Karpas-422 (cell line): ENCODE results near the gene MFSD6. TPM values are rescaled to one million over a fixed set of nuclear protein-coding genes. Genes with fewer than 3 reads are reported as not detected.

Experiments used
- DNase-seq: peaks from one replicate; pipeline ENCODE4 v3.0.0-alpha.2; 2015
- H2AFZ ChIP-seq: fragments of 200-600 bp; sonication (generic); 2 replicates; pipeline ENCODE4 v1.6.1; 2014; ENCODE audit warnings: antibody characterized with exemption, low read length, mixed read lengths
- H3K27ac ChIP-seq: fragments of 200-600 bp; sonication (generic); 2 replicates; pipeline ENCODE4 v1.5.1; 2014; ENCODE audit warnings: mild to moderate bottlenecking, low read length, moderate library complexity
- H3K27me3 ChIP-seq: fragments of 200-600 bp; sonication (generic); 2 replicates; pipeline ENCODE4 v1.6.1; 2014; ENCODE audit warnings: low read length, mixed read lengths
- H3K36me3 ChIP-seq: fragments of 200-600 bp; sonication (generic); 2 replicates; pipeline ENCODE4 v1.6.1; 2014; ENCODE audit warnings: low read length, mixed read lengths; ENCODE audit not compliant: insufficient read depth
- H3K4me1 ChIP-seq: fragments of 200-600 bp; sonication (generic); 2 replicates; pipeline ENCODE4 v1.6.1; 2014; ENCODE audit warnings: mild to moderate bottlenecking, low read length, mixed read lengths
- H3K4me2 ChIP-seq: fragments of 200-600 bp; sonication (generic); 2 replicates; pipeline ENCODE4 v1.6.1; 2014; ENCODE audit warnings: low read length, low read depth, mild to moderate bottlenecking; ENCODE audit not compliant: poor library complexity, severe bottlenecking
- H3K4me3 ChIP-seq: fragments of 200-600 bp; sonication (generic); 2 replicates; pipeline ENCODE4 v1.5.1; 2014; ENCODE audit warnings: mild to moderate bottlenecking, antibody characterized with exemption, low read length, mixed read lengths
- H3K79me2 ChIP-seq: fragments of 200-600 bp; sonication (generic); 2 replicates; pipeline ENCODE4 v1.6.1; 2014; ENCODE audit warnings: mild to moderate bottlenecking, low read length, mixed read lengths
- H3K9ac ChIP-seq: fragments of 200-600 bp; sonication (generic); 2 replicates; pipeline ENCODE4 v1.6.0; 2014; ENCODE audit warnings: low read length
- H3K9me2 ChIP-seq: fragments of 200-600 bp; sonication (generic), shearing (Covaris generic); replicated peaks from 2 replicates; pipeline ENCODE4 v1.6.0; 2014; ENCODE audit warnings: mild to moderate bottlenecking, low read length, moderate library complexity; ENCODE audit not compliant: insufficient read depth
- H3K9me3 ChIP-seq: fragments of 300-700, 200-600 bp; sonication (generic); 2 replicates; pipeline ENCODE4 v1.6.1; 2014; ENCODE audit warnings: low read length, mixed read lengths
- H4K20me1 ChIP-seq: fragments of 200-600 bp; sonication (generic); 2 replicates; pipeline ENCODE4 v1.6.1; 2014; ENCODE audit warnings: mild to moderate bottlenecking, antibody characterized with exemption, low read length, low read depth; ENCODE audit not compliant: insufficient read depth
- total RNA-seq: library from RNA; depleted of rRNA; stranded (reverse); fragments of >200 nt; shearing (Covaris generic); gene quantifications from 2 replicates; pipeline ENCODE4 v1.2.3, GENCODE V29; 2014; ENCODE audit warnings: low replicate concordance

MFSD6 gene
- total RNA-seq, 1 experiment from 2014 or later: 65.9 TPM

- no peaks in the 10 kb centered on the region for H3K79me2 ChIP-seq
- H4K20me1 ChIP-seq: no peaks in the 10 kb centered on the region
- H3K9me3 ChIP-seq: no peaks in the 10 kb centered on the region
- H2AFZ ChIP-seq: no peak overlapping the region
- no peak overlapping the region for H3K4me3 ChIP-seq
- peaks cover 36% of the 10 kb centered on the region; the same call in 1 of the 2 replicates for H3K36me3 ChIP-seq
- no peaks in the 10 kb centered on the region for H3K9me2 ChIP-seq
- peaks cover 10% of the 10 kb centered on the region for H3K4me1 ChIP-seq
- H3K4me2 ChIP-seq: no peak overlapping the region
- H3K27me3 ChIP-seq: no peaks in the 10 kb centered on the region
- H3K9ac ChIP-seq: no peak overlapping the region
- DNase-seq: no peak
- no peak overlapping the region for H3K27ac ChIP-seq
Observed at GRCh38 chr2:190514676-190515075, 106.5 kb downstream of the MFSD6 start.

GRCh38 chr2:190515687-190516086, 107.5 kb downstream of the MFSD6 start:
- no peak overlapping the region for H3K4me3 ChIP-seq
- H4K20me1 ChIP-seq: no peaks in the 10 kb centered on the region
- 0 out of 2 replicates have a peak overlapping the region, but pooled peaks have one; percentile 17 for H3K27ac ChIP-seq

GRCh38 chr2:190517468-190517867, 109.3 kb downstream of the MFSD6 start:
- no peaks in the 10 kb centered on the region for H3K9me3 ChIP-seq
- H3K4me3 ChIP-seq: no peak overlapping the region
- no peak overlapping the region for H2AFZ ChIP-seq
- H3K79me2 ChIP-seq: no peaks in the 10 kb centered on the region
- 0 out of 2 replicates have a peak overlapping the region, but pooled peaks have one; percentile 7 for H3K27ac ChIP-seq
- H4K20me1 ChIP-seq: no peaks in the 10 kb centered on the region
- DNase-seq: no peak
- H3K36me3 ChIP-seq: peaks cover 27% of the 10 kb centered on the region; the same call in 1 of the 2 replicates
- no peak overlapping the region for H3K9ac ChIP-seq
- no peak overlapping the region for H3K4me2 ChIP-seq
- H3K9me2 ChIP-seq: no peaks in the 10 kb centered on the region
- H3K4me1 ChIP-seq: peaks cover 10% of the 10 kb centered on the region
- H3K27me3 ChIP-seq: no peaks in the 10 kb centered on the region

More at GRCh38 chr2:190515687-190516086, 107.5 kb downstream of the MFSD6 start:
- Histone ChIP-seq H3K9me2 (no peaks in the 10 kb centered on the region), H2AFZ (no peak overlapping the region), H3K79me2 (no peaks in the 10 kb centered on the region), H3K4me1 (peaks cover 10% of the 10 kb centered on the region), H3K9ac (no peak overlapping the region), H3K27me3 (no peaks in the 10 kb centered on the region), H3K9me3 (no peaks in the 10 kb centered on the region), H3K36me3 (peaks cover 33% of the 10 kb centered on the region; the same call in 1 of the 2 replicates), H3K4me2 (no peak overlapping the region)
- no peak for DNase-seq

GRCh38 chr2:190519975-190520767, 112.0 kb downstream of the MFSD6 start:
- no peak overlapping the region for H3K4me3 ChIP-seq
- no peak overlapping the region for H3K27ac ChIP-seq
- no peak overlapping the region for H2AFZ ChIP-seq
- H3K9ac ChIP-seq: no peak overlapping the region
- H3K9me3 ChIP-seq: no peaks in the 10 kb centered on the region
- no peaks in the 10 kb centered on the region for H4K20me1 ChIP-seq
- H3K4me2 ChIP-seq: no peak overlapping the region
- no peak for DNase-seq
- H3K36me3 ChIP-seq: peaks cover 22% of the 10 kb centered on the region; the same call in 1 of the 2 replicates
- H3K79me2 ChIP-seq: peaks cover 9% of the 10 kb centered on the region
- no peaks in the 10 kb centered on the region for H3K9me2 ChIP-seq
- H3K4me1 ChIP-seq: peaks cover 8% of the 10 kb centered on the region
- H3K27me3 ChIP-seq: no peaks in the 10 kb centered on the region

GRCh38 chr2:190524928-190525327, 116.8 kb downstream of the MFSD6 start:
- Histone ChIP-seq H3K9me2 (no peaks in the 10 kb centered on the region), H3K4me3 (no peak overlapping the region), H2AFZ (no peak overlapping the region), H3K36me3 (peaks cover 2% of the 10 kb centered on the region; the same call in 1 of the 2 replicates), H3K27me3 (no peaks in the 10 kb centered on the region), H3K27ac (peak overlapping the region; percentile 91; the same call in 1 of the 2 replicates), H3K4me2 (no peak overlapping the region), H3K79me2 (peaks cover 26% of the 10 kb centered on the region), H3K4me1 (peaks cover 47% of the 10 kb centered on the region), H4K20me1 (no peaks in the 10 kb centered on the region), H3K9ac (no peak overlapping the region), H3K9me3 (no peaks in the 10 kb centered on the region)
- DNase-seq: no peak

- Histone ChIP-seq H2AFZ (no peak overlapping the region), H3K27me3 (no peaks in the 10 kb centered on the region), H3K9ac (peak overlapping the region; percentile 53), H3K4me2 (peak overlapping the region; percentile 63), H3K4me1 (peaks cover 60% of the 10 kb centered on the region), H3K9me3 (no peaks in the 10 kb centered on the region), H3K27ac (peak overlapping the region; percentile 91), H3K36me3 (peaks cover 2% of the 10 kb centered on the region; the same call in 1 of the 2 replicates), H4K20me1 (no peaks in the 10 kb centered on the region), H3K4me3 (peak overlapping the region; percentile 47), H3K79me2 (peaks cover 29% of the 10 kb centered on the region), H3K9me2 (no peaks in the 10 kb centered on the region)
- no peak for DNase-seq
Observed at GRCh38 chr2:190526105-190526750, 118.1 kb downstream of the MFSD6 start.

- Histone ChIP-seq H3K9ac (peak overlapping the region; percentile 53), H2AFZ (no peak overlapping the region), H3K36me3 (peaks cover 2% of the 10 kb centered on the region; the same call in 1 of the 2 replicates), H3K27ac (peak overlapping the region; percentile 91), H3K4me2 (peak overlapping the region; percentile 63), H3K9me3 (no peaks in the 10 kb centered on the region), H3K79me2 (peaks cover 32% of the 10 kb centered on the region), H4K20me1 (no peaks in the 10 kb centered on the region), H3K9me2 (no peaks in the 10 kb centered on the region), H3K4me1 (peaks cover 70% of the 10 kb centered on the region), H3K4me3 (peak overlapping the region; percentile 47), H3K27me3 (no peaks in the 10 kb centered on the region)
- DNase-seq: no peak
Observed at GRCh38 chr2:190527214-190527613, 119.1 kb downstream of the MFSD6 start.

GRCh38 chr2:190527918-190528317, 119.8 kb downstream of the MFSD6 start:
- Histone ChIP-seq H3K9me3 (no peaks in the 10 kb centered on the region), H3K9me2 (no peaks in the 10 kb centered on the region), H3K9ac (peak overlapping the region; percentile 53), H2AFZ (no peak overlapping the region), H3K79me2 (peaks cover 32% of the 10 kb centered on the region), H3K36me3 (peaks cover 2% of the 10 kb centered on the region; the same call in 1 of the 2 replicates), H3K4me2 (peak overlapping the region; percentile 63), H4K20me1 (no peaks in the 10 kb centered on the region), H3K4me3 (peak overlapping the region; percentile 47), H3K27ac (peak overlapping the region; percentile 91), H3K27me3 (no peaks in the 10 kb centered on the region), H3K4me1 (peaks cover 77% of the 10 kb centered on the region)
- DNase-seq: peak; percentile 74
